Measurements from ENCODE around the gene CRYBB1.

DNA sequence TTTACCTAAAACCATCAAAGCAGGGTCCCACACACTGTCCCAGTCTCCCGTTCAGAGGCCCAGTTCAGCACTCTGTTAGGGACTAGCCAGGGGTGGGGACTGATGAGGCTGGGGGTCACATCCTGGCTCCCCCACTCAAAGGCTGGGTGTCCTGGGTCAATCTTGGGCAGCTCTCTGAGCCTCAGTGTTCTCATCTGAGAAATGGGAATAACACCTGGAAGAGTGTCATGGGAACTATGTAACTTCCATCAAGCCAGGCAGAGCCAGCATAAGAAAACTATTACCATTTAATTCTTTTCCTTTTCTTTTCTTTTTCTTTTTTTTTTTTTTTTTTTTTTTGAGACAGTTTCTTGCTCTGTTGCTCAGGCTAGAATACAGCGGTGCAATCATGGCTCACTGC, 66.3 kb downstream of the CRYBB1 start:
- no peak for TF ChIP-seq SMC3 (IDR thresholded peaks at IDR 0.05; ENCODE audit: low read depth, low read length)
- TF ChIP-seq GABPA (IDR thresholded peaks at IDR 0.05; ENCODE audit: low read depth) = no peak
- no peak for TF ChIP-seq MXI1 (IDR thresholded peaks at IDR 0.05; ENCODE audit: low read depth, low read length)
- TF ChIP-seq, protein P1, sequence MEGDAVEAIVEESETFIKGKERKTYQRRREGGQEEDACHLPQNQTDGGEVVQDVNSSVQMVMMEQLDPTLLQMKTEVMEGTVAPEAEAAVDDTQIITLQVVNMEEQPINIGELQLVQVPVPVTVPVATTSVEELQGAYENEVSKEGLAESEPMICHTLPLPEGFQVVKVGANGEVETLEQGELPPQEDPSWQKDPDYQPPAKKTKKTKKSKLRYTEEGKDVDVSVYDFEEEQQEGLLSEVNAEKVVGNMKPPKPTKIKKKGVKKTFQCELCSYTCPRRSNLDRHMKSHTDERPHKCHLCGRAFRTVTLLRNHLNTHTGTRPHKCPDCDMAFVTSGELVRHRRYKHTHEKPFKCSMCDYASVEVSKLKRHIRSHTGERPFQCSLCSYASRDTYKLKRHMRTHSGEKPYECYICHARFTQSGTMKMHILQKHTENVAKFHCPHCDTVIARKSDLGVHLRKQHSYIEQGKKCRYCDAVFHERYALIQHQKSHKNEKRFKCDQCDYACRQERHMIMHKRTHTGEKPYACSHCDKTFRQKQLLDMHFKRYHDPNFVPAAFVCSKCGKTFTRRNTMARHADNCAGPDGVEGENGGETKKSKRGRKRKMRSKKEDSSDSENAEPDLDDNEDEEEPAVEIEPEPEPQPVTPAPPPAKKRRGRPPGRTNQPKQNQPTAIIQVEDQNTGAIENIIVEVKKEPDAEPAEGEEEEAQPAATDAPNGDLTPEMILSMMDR (IDR thresholded peaks at IDR 0.05) = no peak
- TF ChIP-seq RAD21 (IDR thresholded peaks at IDR 0.05; ENCODE audit: low read length) = no peak
- TF ChIP-seq ELF1 (IDR thresholded peaks at IDR 0.05) = no peak
- TF ChIP-seq, protein P2, sequence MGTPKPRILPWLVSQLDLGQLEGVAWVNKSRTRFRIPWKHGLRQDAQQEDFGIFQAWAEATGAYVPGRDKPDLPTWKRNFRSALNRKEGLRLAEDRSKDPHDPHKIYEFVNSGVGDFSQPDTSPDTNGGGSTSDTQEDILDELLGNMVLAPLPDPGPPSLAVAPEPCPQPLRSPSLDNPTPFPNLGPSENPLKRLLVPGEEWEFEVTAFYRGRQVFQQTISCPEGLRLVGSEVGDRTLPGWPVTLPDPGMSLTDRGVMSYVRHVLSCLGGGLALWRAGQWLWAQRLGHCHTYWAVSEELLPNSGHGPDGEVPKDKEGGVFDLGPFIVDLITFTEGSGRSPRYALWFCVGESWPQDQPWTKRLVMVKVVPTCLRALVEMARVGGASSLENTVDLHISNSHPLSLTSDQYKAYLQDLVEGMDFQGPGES (IDR thresholded peaks at IDR 0.05; ENCODE audit: low read depth, low read length) = no peak
- TF ChIP-seq RFX5 (IDR thresholded peaks at IDR 0.05; ENCODE audit: low read length) = no peak
